Stimulated activated CD4-positive, alpha-beta T cell treated with anti-CD3 and anti-CD28 coated beads, Interleukin-2, amount 100 ng/mL, for 4 hours (primary cell): ENCODE results near the gene MYL4.

ENCODE experiments used
- DNase-seq: peaks from one replicate; pipeline ENCODE4 v3.0.0-alpha.2; 2020; ENCODE audit warnings: low read depth

Gene MYL4

DNA sequence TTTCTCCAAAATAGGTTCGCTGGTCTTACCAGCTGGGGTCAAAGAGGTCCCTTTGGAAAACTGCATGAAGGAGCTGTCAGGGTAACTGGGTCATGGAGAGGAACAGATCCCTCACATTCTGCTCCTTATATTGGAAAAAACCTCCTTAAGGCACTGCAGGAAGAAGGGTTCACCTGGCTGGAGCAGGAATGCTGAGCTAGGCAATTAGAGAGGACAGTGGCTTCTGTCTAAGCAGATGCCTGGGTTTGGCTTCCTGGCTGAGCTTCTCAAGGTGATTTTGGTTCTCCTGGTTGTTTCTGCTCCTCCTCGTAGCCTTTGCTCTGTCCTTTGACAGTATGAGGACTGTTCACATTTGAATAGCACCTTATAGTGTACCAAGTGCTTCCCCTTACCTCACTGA is 64.1 kb downstream of the MYL4 start:
- DNase-seq = no peak
